HEK293T (cell line): ENCODE results near the gene TFRC.

Experiments used
- BHLHE40 ChIP-seq: fragments of 450-650 bp; IDR thresholded peaks from 2 replicates; pipeline ENCODE4 v1.6.1; 2016; ENCODE audit warnings: mild to moderate bottlenecking, moderate library complexity, borderline replicate concordance
- FOXM1 ChIP-seq: fragments of 450-650 bp; IDR thresholded peaks from 2 replicates; pipeline ENCODE4 v1.6.1; 2017; ENCODE audit warnings: mild to moderate bottlenecking, borderline replicate concordance
- LEF1 ChIP-seq: fragments of 450-650 bp; IDR thresholded peaks from 2 replicates; pipeline ENCODE4 v1.6.1; 2017; ENCODE audit warnings: mild to moderate bottlenecking, borderline replicate concordance
- NFRKB ChIP-seq: fragments of 450-650 bp; IDR thresholded peaks from 2 replicates; pipeline ENCODE4 v1.6.1; 2016; ENCODE audit warnings: mild to moderate bottlenecking, moderate library complexity
- SP1 ChIP-seq: fragments of 450-650 bp; IDR thresholded peaks from 2 replicates; pipeline ENCODE4 v1.6.1; 2017
- SUZ12 ChIP-seq: fragments of 450-650 bp; IDR thresholded peaks from 2 replicates; pipeline ENCODE4 v1.6.1; 2016; ENCODE audit warnings: mild to moderate bottlenecking
- TARDBP ChIP-seq: fragments of 450-650 bp; IDR thresholded peaks from 2 replicates; pipeline ENCODE4 v1.6.1; 2016

DNA sequence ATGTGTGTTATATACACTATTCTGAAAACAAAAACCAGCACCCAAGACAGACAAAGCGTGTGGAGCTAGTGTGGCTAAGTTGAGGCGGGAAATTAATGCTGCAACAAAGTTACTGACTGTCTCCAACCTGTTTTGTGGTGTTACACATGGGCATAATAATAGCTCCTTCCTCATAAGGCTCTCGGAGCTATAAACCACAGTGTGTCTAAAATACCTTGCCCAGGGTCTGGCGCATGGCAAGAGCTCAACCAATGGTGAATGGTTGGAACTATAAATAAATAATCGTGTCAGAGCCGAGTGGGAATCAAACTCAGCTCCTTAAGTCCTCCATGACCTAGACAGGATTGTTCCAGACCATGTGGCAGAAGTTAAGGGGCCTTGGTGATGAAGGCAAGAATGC, 35.9 kb upstream of the TFRC start:
- TF ChIP-seq NFRKB, result no peak
- no peak for TF ChIP-seq LEF1
- TF ChIP-seq SUZ12, result no peak
- TF ChIP-seq FOXM1, result no peak
- TF ChIP-seq BHLHE40, result no peak
- TF ChIP-seq TARDBP, result no peak
- no peak for TF ChIP-seq SP1
